Vagina (tissue), 2 donors: ENCODE data around the gene ATG16L1. TPM values are rescaled to one million over a fixed set of nuclear protein-coding genes. Genes with fewer than 3 reads are reported as not detected.

ENCODE experiments used
- DNase-seq, 2 donors: peaks; one replicate each; pipeline ENCODE4 v3.0.0-alpha.2; 2017; ENCODE audit errors: extremely low spot score in 2 of 2
- H3K27ac ChIP-seq: fragments of 200-600 bp; sonication (generic); one replicate; pipeline ENCODE4 v1.5.1; 2019
- H3K27me3 ChIP-seq: fragments of 200-600 bp; sonication (generic); one replicate; pipeline ENCODE4 v1.5.1; 2019
- H3K36me3 ChIP-seq, 2 donors: fragments of 200-600 bp; sonication (generic); one replicate each; pipeline ENCODE4 v1.5.1; 2017 to 2019
- H3K4me1 ChIP-seq: fragments of 200-600 bp; sonication (generic); one replicate; pipeline ENCODE4 v1.5.1; 2019
- H3K4me3 ChIP-seq, 2 donors: fragments of 200-600 bp; sonication (generic); 1 replicate in 1 of 2; 2 replicates in 1 of 2; pipeline ENCODE4 v1.5.1; 2016 to 2019
- H3K9me3 ChIP-seq: fragments of 200-600 bp; sonication (generic); one replicate; pipeline ENCODE4 v1.5.1; 2019
- CTCF ChIP-seq, 3 experiments: fragments of 450-650 bp in 2 of 3; fragments of 200-600 bp in 1 of 3; sonication (generic) in 1 of 3; IDR thresholded peaks; one replicate each; pipeline ENCODE4 v1.5.1; 2017 to 2019; ENCODE audit warnings: antibody characterized with exemption in 3 of 3, mild to moderate bottlenecking in 2 of 3, moderate library complexity in 2 of 3
- POLR2A ChIP-seq, 2 donors: fragments of 450-650 bp; IDR thresholded peaks; one replicate each; pipeline ENCODE4 v1.6.1; 2017; ENCODE audit warnings: antibody characterized with exemption in 2 of 2, mild to moderate bottlenecking in 2 of 2, moderate library complexity in 2 of 2
- POLR2AphosphoS5 ChIP-seq, 2 donors: sonication (generic); formaldehyde crosslinking; IDR thresholded peaks; one replicate each; pipeline ENCODE4 v1.9.0; 2017; ENCODE audit warnings: antibody characterized with exemption in 2 of 2, mild to moderate bottlenecking in 2 of 2, low read depth in 1 of 2; ENCODE audit not compliant: insufficient read depth in 1 of 2
- intact Hi-C: fragments of 100-400 bp; cut with DNase I; formaldehyde crosslinking; loops from one replicate; pipeline ENCODE4 v1.15.1; 2023
- total RNA-seq: library from RNA; depleted of rRNA; stranded (reverse); fragments of >200 nt; gene quantifications from one replicate; pipeline ENCODE4 v1.2.3, GENCODE V29; 2016

Gene ATG16L1
- total RNA-seq, 1 donor from 2014 or later, result 29.2 TPM

- intact Hi-C loops, result no loop called here
- TF ChIP-seq POLR2AphosphoS5 (IDR thresholded peaks at IDR 0.05; ENCODE audit: insufficient read depth in 1 of 2, low read depth in 1 of 2), result no peak
- no peak for TF ChIP-seq POLR2A (IDR thresholded peaks at IDR 0.05)
These were observed 17.7 kb upstream of the ATG16L1 start for GRCh38 chr2:233233618-233234230.

GRCh38 chr2:233234264-233234663 lies 17.2 kb upstream of the ATG16L1 start:
- DNase-seq, result no peak
- no peaks in the 10 kb centered on the region for H3K9me3 ChIP-seq
- no peak overlapping the region for H3K27ac ChIP-seq
- no peak overlapping the region for H3K4me3 ChIP-seq
- intact Hi-C loops, result no loop called here
- no peaks in the 10 kb centered on the region for H3K4me1 ChIP-seq
- TF ChIP-seq POLR2AphosphoS5 (IDR thresholded peaks at IDR 0.05; ENCODE audit: insufficient read depth in 1 of 2, low read depth in 1 of 2), result no peak
- no peak for TF ChIP-seq CTCF (IDR thresholded peaks at IDR 0.05)
- TF ChIP-seq POLR2A (IDR thresholded peaks at IDR 0.05), result no peak
- H3K36me3 ChIP-seq, result no peaks in the 10 kb centered on the region
- H3K27me3 ChIP-seq, result no peaks in the 10 kb centered on the region

More at GRCh38 chr2:233233618-233234230, 17.7 kb upstream of the ATG16L1 start:
- Histone ChIP-seq H3K27me3 (no peaks in the 10 kb centered on the region), H3K4me1 (no peaks in the 10 kb centered on the region), H3K4me3 (no peak overlapping the region), H3K27ac (no peak overlapping the region), H3K9me3 (no peaks in the 10 kb centered on the region), H3K36me3 (no peaks in the 10 kb centered on the region)
- no peak for DNase-seq

GRCh38 chr2:233234996-233235395 lies 16.5 kb upstream of the ATG16L1 start:
- Histone ChIP-seq H3K4me3 (no peak overlapping the region), H3K27me3 (no peaks in the 10 kb centered on the region), H3K36me3 (no peaks in the 10 kb centered on the region), H3K4me1 (no peaks in the 10 kb centered on the region), H3K27ac (no peak overlapping the region), H3K9me3 (no peaks in the 10 kb centered on the region)
- no peak for TF ChIP-seq CTCF (IDR thresholded peaks at IDR 0.05)
- no peak for TF ChIP-seq POLR2AphosphoS5 (IDR thresholded peaks at IDR 0.05; ENCODE audit: insufficient read depth in 1 of 2, low read depth in 1 of 2)
- no peak for TF ChIP-seq POLR2A (IDR thresholded peaks at IDR 0.05)
- intact Hi-C loops, result no loop called here
- DNase-seq, result no peak

- Histone ChIP-seq H3K4me1 (no peaks in the 10 kb centered on the region), H3K9me3 (no peaks in the 10 kb centered on the region), H3K4me3 (no peak overlapping the region), H3K27me3 (no peaks in the 10 kb centered on the region), H3K36me3 (no peaks in the 10 kb centered on the region), H3K27ac (no peak overlapping the region)
- intact Hi-C loops, result no loop called here
- TF ChIP-seq POLR2AphosphoS5 (IDR thresholded peaks at IDR 0.05; ENCODE audit: insufficient read depth in 1 of 2, low read depth in 1 of 2) (no peak), POLR2A (IDR thresholded peaks at IDR 0.05) (no peak), CTCF (IDR thresholded peaks at IDR 0.05) (no peak)
- no peak for DNase-seq
These were observed 15.5 kb upstream of the ATG16L1 start for GRCh38 chr2:233235977-233236376.

- TF ChIP-seq POLR2A (IDR thresholded peaks at IDR 0.05), result no peak
- no peak for TF ChIP-seq POLR2AphosphoS5 (IDR thresholded peaks at IDR 0.05; ENCODE audit: insufficient read depth in 1 of 2, low read depth in 1 of 2)
- TF ChIP-seq CTCF (IDR thresholded peaks at IDR 0.05), result no peak
- intact Hi-C loops, result no loop called here
- Histone ChIP-seq H3K4me3 (no peak overlapping the region), H3K27ac (no peak overlapping the region), H3K9me3 (no peaks in the 10 kb centered on the region), H3K4me1 (no peaks in the 10 kb centered on the region), H3K27me3 (no peaks in the 10 kb centered on the region), H3K36me3 (no peaks in the 10 kb centered on the region)
- no peak for DNase-seq
These were observed 14.5 kb upstream of the ATG16L1 start for GRCh38 chr2:233236820-233237589.
